ENCODE results near the gene KRTAP22-1.

KRTAP22-1 gene

GRCh38 chr21:30628109-30628508 is 27.2 kb downstream of the KRTAP22-1 start:
- no peak for DNase-seq

- no peak for DNase-seq
These were observed 28.3 kb downstream of the KRTAP22-1 start for GRCh38 chr21:30629200-30629599.

- no peak for DNase-seq
These were observed 34.0 kb downstream of the KRTAP22-1 start, which contains the start of gene KRTAP20-2 for GRCh38 chr21:30634906-30635305. TSS of gene KRTAP20-2 (plus strand) at chr21:30635206. CDS start at chr21:30635264, 58 bp downstream.

- no peak for DNase-seq
These were observed 37.8 kb downstream of the KRTAP22-1 start for GRCh38 chr21:30638686-30639085.

- DNase-seq = no peak
These were observed 41.7 kb downstream of the KRTAP22-1 start, which contains the start of gene KRTAP20-3 for GRCh38 chr21:30642564-30642963. TSS of gene KRTAP20-3 (plus strand) at chr21:30642864.

- no peak for DNase-seq
These were observed 46.1 kb downstream of the KRTAP22-1 start for GRCh38 chr21:30646904-30647414.

Measured in NCI-H1417 (cell line).